ENCODE data around the gene SIPA1L2.

Gene SIPA1L2, protein sequence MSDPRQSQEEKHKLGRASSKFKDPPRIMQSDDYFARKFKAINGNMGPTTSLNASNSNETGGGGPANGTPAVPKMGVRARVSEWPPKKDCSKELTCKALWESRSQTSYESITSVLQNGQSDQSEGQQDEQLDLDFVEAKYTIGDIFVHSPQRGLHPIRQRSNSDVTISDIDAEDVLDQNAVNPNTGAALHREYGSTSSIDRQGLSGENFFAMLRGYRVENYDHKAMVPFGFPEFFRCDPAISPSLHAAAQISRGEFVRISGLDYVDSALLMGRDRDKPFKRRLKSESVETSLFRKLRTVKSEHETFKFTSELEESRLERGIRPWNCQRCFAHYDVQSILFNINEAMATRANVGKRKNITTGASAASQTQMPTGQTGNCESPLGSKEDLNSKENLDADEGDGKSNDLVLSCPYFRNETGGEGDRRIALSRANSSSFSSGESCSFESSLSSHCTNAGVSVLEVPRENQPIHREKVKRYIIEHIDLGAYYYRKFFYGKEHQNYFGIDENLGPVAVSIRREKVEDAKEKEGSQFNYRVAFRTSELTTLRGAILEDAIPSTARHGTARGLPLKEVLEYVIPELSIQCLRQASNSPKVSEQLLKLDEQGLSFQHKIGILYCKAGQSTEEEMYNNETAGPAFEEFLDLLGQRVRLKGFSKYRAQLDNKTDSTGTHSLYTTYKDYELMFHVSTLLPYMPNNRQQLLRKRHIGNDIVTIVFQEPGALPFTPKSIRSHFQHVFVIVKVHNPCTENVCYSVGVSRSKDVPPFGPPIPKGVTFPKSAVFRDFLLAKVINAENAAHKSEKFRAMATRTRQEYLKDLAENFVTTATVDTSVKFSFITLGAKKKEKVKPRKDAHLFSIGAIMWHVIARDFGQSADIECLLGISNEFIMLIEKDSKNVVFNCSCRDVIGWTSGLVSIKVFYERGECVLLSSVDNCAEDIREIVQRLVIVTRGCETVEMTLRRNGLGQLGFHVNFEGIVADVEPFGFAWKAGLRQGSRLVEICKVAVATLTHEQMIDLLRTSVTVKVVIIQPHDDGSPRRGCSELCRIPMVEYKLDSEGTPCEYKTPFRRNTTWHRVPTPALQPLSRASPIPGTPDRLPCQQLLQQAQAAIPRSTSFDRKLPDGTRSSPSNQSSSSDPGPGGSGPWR (N-terminal part only)

GRCh38 chr1:232630047-232630893 is at the start of gene SIPA1L2:
Gene SIPA1L2 (minus strand): TSS chr1:232630133. CDS start chr1:232515339, 114,794 bp downstream.
- DNase-seq (ENCODE audit: extremely low read depth, low read depth): peak; percentile 82

DNA sequence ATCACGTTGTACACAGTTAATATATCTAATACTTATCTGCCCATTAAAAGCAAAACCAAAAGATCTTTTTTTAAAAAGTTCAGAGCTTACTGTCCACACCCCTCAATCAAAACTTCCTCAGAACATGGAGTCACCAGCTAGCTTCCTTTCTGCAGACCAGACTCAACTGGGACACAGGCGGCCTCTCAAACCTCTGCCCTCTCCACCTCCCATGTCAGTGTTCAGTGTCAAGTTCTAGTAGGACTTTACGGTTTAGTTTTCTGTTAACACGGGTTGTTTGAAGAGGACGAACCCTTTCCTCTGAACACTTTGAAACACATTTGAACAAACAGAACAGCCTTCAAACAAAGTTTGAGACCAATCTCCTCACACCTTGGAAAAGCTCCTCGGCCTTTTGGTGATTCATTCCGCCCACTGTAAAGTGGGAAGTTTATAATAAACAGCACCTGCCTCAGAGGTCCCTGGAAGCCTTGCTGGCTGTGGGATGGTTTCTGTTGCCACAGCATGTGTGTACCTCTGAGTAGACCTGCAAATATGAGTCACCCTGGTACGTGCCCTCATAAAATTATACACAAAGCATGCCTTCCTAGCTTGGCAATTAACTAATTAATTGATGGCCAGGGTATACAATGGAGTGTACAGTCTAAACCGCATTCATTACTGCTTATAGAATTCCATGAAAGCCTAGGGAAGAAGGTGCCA is 48.4 kb upstream of the SIPA1L2 start:
- DNase-seq (ENCODE audit: extremely low read depth, low read depth): no peak
- TF ChIP-seq, protein P1, sequence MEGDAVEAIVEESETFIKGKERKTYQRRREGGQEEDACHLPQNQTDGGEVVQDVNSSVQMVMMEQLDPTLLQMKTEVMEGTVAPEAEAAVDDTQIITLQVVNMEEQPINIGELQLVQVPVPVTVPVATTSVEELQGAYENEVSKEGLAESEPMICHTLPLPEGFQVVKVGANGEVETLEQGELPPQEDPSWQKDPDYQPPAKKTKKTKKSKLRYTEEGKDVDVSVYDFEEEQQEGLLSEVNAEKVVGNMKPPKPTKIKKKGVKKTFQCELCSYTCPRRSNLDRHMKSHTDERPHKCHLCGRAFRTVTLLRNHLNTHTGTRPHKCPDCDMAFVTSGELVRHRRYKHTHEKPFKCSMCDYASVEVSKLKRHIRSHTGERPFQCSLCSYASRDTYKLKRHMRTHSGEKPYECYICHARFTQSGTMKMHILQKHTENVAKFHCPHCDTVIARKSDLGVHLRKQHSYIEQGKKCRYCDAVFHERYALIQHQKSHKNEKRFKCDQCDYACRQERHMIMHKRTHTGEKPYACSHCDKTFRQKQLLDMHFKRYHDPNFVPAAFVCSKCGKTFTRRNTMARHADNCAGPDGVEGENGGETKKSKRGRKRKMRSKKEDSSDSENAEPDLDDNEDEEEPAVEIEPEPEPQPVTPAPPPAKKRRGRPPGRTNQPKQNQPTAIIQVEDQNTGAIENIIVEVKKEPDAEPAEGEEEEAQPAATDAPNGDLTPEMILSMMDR (IDR thresholded peaks at IDR 0.05; ENCODE audit: low read depth, low read length): no peak

More at GRCh38 chr1:232630047-232630893, at the start of gene SIPA1L2:
- TF ChIP-seq, protein P1 (IDR thresholded peaks at IDR 0.05; ENCODE audit: low read depth, low read length): peak; percentile 74

DNA sequence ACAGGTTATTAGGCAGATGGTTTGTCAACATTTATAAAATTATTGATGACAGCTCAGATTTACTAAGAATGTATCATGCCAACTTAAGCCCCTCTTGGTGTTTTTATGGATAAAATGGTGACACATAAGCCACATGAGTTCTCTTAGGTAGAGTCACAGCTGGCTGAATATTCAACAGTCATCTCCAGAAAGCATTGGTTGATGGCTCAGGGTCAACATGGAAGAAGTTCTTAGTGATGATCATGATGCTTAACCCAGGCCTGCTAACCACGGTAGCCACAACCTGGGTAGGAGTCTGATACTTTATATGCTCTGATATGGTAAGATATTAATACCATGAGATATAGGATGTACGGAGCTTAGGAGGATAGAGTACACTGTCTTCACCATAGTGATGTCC is 46.4 kb upstream of the SIPA1L2 start:
- TF ChIP-seq, protein P1 (IDR thresholded peaks at IDR 0.05; ENCODE audit: low read depth, low read length): no peak
- DNase-seq (ENCODE audit: extremely low read depth, low read depth): no peak

DNA sequence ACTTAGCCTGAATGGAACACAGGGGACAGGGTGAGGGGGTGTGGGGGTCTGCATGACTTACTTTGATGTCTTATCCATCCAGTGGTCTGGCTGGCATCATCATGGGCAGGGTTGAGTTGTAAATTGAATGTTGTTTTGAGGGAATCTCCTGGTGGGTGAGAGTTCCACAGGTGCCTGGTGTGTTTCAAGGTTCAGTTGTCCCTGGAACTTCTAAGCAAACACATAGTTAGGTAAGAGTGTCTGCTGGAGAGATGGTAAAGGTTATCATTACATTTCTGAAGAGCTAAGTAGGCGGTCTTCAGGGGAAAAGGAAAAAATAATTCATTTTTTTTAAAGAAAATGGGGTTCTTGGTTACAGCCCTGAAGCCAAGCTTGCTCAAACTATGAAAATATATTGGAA is 46.0 kb upstream of the SIPA1L2 start:
- TF ChIP-seq, protein P1 (IDR thresholded peaks at IDR 0.05; ENCODE audit: low read depth, low read length): no peak
- DNase-seq (ENCODE audit: extremely low read depth, low read depth): no peak

GRCh38 chr1:232675260-232675659 is 45.3 kb upstream of the SIPA1L2 start:
- TF ChIP-seq, protein P1 (IDR thresholded peaks at IDR 0.05; ENCODE audit: low read depth, low read length): no peak
- no peak for DNase-seq (ENCODE audit: extremely low read depth, low read depth)

- TF ChIP-seq, protein P1 (IDR thresholded peaks at IDR 0.05; ENCODE audit: low read depth, low read length): no peak
- DNase-seq (ENCODE audit: extremely low read depth, low read depth): no peak
These were observed 43.3 kb upstream of the SIPA1L2 start for GRCh38 chr1:232673256-232673655.

All from AG09319 (cell line).